Measurements from ENCODE around the gene TEX51.

The TEX51 gene

DNA sequence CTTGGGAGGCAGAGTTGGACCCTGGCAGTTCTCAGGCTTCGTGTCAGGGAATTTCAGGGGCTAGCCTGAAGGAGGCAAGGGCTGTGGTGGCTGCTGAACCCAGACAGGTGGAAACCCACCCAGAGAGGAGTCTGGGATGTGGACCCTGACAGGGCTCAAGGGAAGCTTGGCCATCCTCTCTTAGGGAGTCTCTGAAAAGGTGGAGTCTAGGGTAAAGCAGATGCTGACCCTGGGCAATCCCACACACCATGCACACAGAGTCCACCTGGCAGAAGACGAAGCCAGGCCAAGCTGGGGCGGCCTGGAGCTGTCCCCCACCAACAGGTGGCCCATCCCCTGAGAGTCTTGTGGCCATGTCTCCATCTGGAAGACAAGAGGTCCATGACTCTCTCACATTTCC is 41.2 kb upstream of the TEX51 start:
- Histone ChIP-seq H3K27me3 (ENCODE audit: insufficient read depth, low read length, poor library complexity, severe bottlenecking) (no peaks in the 10 kb centered on the region), H3K4me2 (ENCODE audit: low read depth, low read length, poor library complexity, severe bottlenecking) (no peak overlapping the region), H3K4me1 (ENCODE audit: insufficient read depth, low read length, poor library complexity, severe bottlenecking) (no peaks in the 10 kb centered on the region), H3K9ac (ENCODE audit: low read depth, low read length, poor library complexity, severe bottlenecking) (no peak overlapping the region), H3K4me3 (ENCODE audit: low read length, poor library complexity, severe bottlenecking) (no peak overlapping the region), H3K9me2 (replicated peaks; ENCODE audit: low read depth, low read length) (no peaks in the 10 kb centered on the region), H3K79me2 (ENCODE audit: insufficient read depth, low read length) (no peaks in the 10 kb centered on the region), H3F3A (ENCODE audit: low read depth) (no peaks in the 10 kb centered on the region), H4K20me1 (ENCODE audit: insufficient read depth, low read length, poor library complexity, severe bottlenecking) (no peaks in the 10 kb centered on the region), H2AFZ (ENCODE audit: low read length) (no peak overlapping the region), H3K9me3 (ENCODE audit: insufficient read depth, low read depth, low read length) (no peaks in the 10 kb centered on the region; the same call in 1 of the 2 replicates), H3K36me3 (ENCODE audit: insufficient read depth, low read length) (no peaks in the 10 kb centered on the region)
- TF ChIP-seq, protein P1, sequence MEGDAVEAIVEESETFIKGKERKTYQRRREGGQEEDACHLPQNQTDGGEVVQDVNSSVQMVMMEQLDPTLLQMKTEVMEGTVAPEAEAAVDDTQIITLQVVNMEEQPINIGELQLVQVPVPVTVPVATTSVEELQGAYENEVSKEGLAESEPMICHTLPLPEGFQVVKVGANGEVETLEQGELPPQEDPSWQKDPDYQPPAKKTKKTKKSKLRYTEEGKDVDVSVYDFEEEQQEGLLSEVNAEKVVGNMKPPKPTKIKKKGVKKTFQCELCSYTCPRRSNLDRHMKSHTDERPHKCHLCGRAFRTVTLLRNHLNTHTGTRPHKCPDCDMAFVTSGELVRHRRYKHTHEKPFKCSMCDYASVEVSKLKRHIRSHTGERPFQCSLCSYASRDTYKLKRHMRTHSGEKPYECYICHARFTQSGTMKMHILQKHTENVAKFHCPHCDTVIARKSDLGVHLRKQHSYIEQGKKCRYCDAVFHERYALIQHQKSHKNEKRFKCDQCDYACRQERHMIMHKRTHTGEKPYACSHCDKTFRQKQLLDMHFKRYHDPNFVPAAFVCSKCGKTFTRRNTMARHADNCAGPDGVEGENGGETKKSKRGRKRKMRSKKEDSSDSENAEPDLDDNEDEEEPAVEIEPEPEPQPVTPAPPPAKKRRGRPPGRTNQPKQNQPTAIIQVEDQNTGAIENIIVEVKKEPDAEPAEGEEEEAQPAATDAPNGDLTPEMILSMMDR (conservative IDR thresholded peaks at IDR 0.05; ENCODE audit: low read length) = no peak
- TF ChIP-seq EZH2phosphoT487 (IDR thresholded peaks at IDR 0.05; ENCODE audit: borderline replicate concordance) = no peak

DNA sequence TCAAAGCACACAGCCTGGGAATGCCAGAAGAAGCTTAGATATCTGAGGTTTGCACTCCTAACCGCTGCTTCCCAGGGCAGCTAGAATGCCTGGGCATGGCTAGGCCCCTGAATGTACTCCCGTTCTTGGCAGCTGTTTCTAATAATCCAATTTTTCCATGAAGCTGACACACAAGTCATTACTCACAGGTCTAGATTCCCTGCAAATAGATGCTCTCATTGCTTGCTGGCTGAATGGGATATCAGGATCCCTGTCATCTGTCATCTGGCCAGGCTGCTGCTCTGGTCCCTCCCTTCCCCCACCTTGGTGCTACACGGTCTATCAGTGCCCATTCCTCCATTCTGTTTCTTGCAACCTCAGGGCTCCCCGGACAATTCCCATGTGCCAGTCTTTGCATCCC is 40.7 kb upstream of the TEX51 start:
- H3K9me3 ChIP-seq (ENCODE audit: insufficient read depth, low read depth, low read length) = no peaks in the 10 kb centered on the region; the same call in 1 of the 2 replicates
- H3K4me3 ChIP-seq (ENCODE audit: low read length, poor library complexity, severe bottlenecking) = no peak overlapping the region
- no peaks in the 10 kb centered on the region for H3K4me1 ChIP-seq (ENCODE audit: insufficient read depth, low read length, poor library complexity, severe bottlenecking)
- H3K79me2 ChIP-seq (ENCODE audit: insufficient read depth, low read length) = no peaks in the 10 kb centered on the region
- no peaks in the 10 kb centered on the region for H3K27me3 ChIP-seq (ENCODE audit: insufficient read depth, low read length, poor library complexity, severe bottlenecking)
- no peak for TF ChIP-seq EZH2phosphoT487 (IDR thresholded peaks at IDR 0.05; ENCODE audit: borderline replicate concordance)
- TF ChIP-seq, protein P1 (conservative IDR thresholded peaks at IDR 0.05; ENCODE audit: low read length) = no peak
- no peaks in the 10 kb centered on the region for H3F3A ChIP-seq (ENCODE audit: low read depth)
- no peak overlapping the region for H3K4me2 ChIP-seq (ENCODE audit: low read depth, low read length, poor library complexity, severe bottlenecking)
- H3K9me2 ChIP-seq (replicated peaks; ENCODE audit: low read depth, low read length) = no peaks in the 10 kb centered on the region
- H3K36me3 ChIP-seq (ENCODE audit: insufficient read depth, low read length) = no peaks in the 10 kb centered on the region
- H3K9ac ChIP-seq (ENCODE audit: low read depth, low read length, poor library complexity, severe bottlenecking) = no peak overlapping the region
- H2AFZ ChIP-seq (ENCODE audit: low read length) = no peak overlapping the region
- H4K20me1 ChIP-seq (ENCODE audit: insufficient read depth, low read length, poor library complexity, severe bottlenecking) = no peaks in the 10 kb centered on the region

DNA sequence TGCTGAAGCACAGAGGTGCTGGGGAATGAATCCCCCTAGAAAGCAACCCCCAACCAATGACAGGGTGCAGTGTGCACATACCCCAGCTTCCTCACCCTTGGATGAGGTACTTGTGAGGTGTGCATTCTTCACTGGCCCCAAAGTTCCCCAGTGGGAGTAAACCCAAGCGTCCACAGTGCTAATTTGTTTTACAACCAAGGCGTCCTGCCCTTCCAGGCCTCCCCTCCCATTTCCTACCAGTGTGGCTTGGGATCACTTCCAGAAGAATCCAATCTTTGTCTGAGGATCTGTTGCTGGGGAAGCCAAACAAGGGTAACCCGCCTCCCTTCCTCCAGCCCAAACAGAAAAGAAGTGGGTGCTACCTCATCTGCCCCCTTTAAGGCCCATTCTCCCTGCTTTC is 40.3 kb upstream of the TEX51 start:
- Histone ChIP-seq H3K4me1 (ENCODE audit: insufficient read depth, low read length, poor library complexity, severe bottlenecking) (no peaks in the 10 kb centered on the region), H3K27me3 (ENCODE audit: insufficient read depth, low read length, poor library complexity, severe bottlenecking) (no peaks in the 10 kb centered on the region), H3K4me3 (ENCODE audit: low read length, poor library complexity, severe bottlenecking) (no peak overlapping the region), H3K9me2 (replicated peaks; ENCODE audit: low read depth, low read length) (no peaks in the 10 kb centered on the region), H2AFZ (ENCODE audit: low read length) (no peak overlapping the region), H3F3A (ENCODE audit: low read depth) (no peaks in the 10 kb centered on the region), H3K4me2 (ENCODE audit: low read depth, low read length, poor library complexity, severe bottlenecking) (no peak overlapping the region), H3K79me2 (ENCODE audit: insufficient read depth, low read length) (no peaks in the 10 kb centered on the region), H3K9ac (ENCODE audit: low read depth, low read length, poor library complexity, severe bottlenecking) (no peak overlapping the region), H3K9me3 (ENCODE audit: insufficient read depth, low read depth, low read length) (no peaks in the 10 kb centered on the region; the same call in 1 of the 2 replicates), H4K20me1 (ENCODE audit: insufficient read depth, low read length, poor library complexity, severe bottlenecking) (no peaks in the 10 kb centered on the region), H3K36me3 (ENCODE audit: insufficient read depth, low read length) (no peaks in the 10 kb centered on the region)
- TF ChIP-seq, protein P1 (conservative IDR thresholded peaks at IDR 0.05; ENCODE audit: low read length) = no peak
- no peak for TF ChIP-seq EZH2phosphoT487 (IDR thresholded peaks at IDR 0.05; ENCODE audit: borderline replicate concordance)
